ENCODE results near the gene RAPGEF3.

GRCh38 chr12:47799357-47799955 is 40.8 kb upstream of the RAPGEF3 start:
- TF ChIP-seq EZH2 (IDR thresholded peaks at IDR 0.05) (no peak), POLR2AphosphoS5 (IDR thresholded peaks at IDR 0.05; ENCODE audit: borderline replicate concordance, low read depth, low read length) (no peak)

Measured in SK-N-MC (cell line).